Calu3 (cell line): ENCODE results near the gene LAMB4. TPM values are rescaled to one million over a fixed set of nuclear protein-coding genes. Genes with fewer than 3 reads are reported as not detected.

ENCODE experiments used
- BruUV-seq: library from RNA; stranded (reverse); fragments of 400-500 nt; replicated peaks from 2 replicates; lab custom pipeline; 2021; lab: Mats Ljungman, UMichigan
- CTCF ChIA-PET: fragments of 300-600 bp; sonication (Branson Sonifier 250); formaldehyde crosslinking; loops from one replicate; lab custom pipeline; 2022; ENCODE audit warnings: antibody characterized with exemption; lab: Charles Lee
- DNase-seq: peaks from one replicate; pipeline ENCODE4 v3.0.0; 2022
- H3K27ac Mint-ChIP-seq: one replicate; pipeline ENCODE4 v1.8.0; 2022; ENCODE audit warnings: mixed read lengths; ENCODE audit not compliant: unreplicated experiment
- H3K27me3 Mint-ChIP-seq: one replicate; pipeline ENCODE4 v1.8.0; 2022; ENCODE audit warnings: mixed read lengths; ENCODE audit not compliant: unreplicated experiment
- H3K36me3 Mint-ChIP-seq: one replicate; pipeline ENCODE4 v1.8.0; 2022; ENCODE audit warnings: mild to moderate bottlenecking, moderate library complexity, mixed read lengths; ENCODE audit not compliant: insufficient read depth, unreplicated experiment
- H3K4me1 Mint-ChIP-seq: one replicate; pipeline ENCODE4 v1.8.0; 2022; ENCODE audit warnings: mild to moderate bottlenecking, low read depth, mixed read lengths; ENCODE audit not compliant: unreplicated experiment
- H3K4me3 Mint-ChIP-seq: one replicate; pipeline ENCODE4 v1.8.0; 2022; ENCODE audit warnings: mild to moderate bottlenecking, low read depth, moderate library complexity, mixed read lengths; ENCODE audit not compliant: unreplicated experiment
- H3K9me3 Mint-ChIP-seq: one replicate; pipeline ENCODE4 v1.8.0; 2022; ENCODE audit warnings: low read depth, mixed read lengths; ENCODE audit not compliant: unreplicated experiment
- CTCF ChIP-seq: fragments of 200-600 bp; IDR thresholded peaks from one replicate; pipeline ENCODE4 v1.8.0; 2022; ENCODE audit warnings: antibody characterized with exemption; ENCODE audit not compliant: unreplicated experiment
- intact Hi-C: fragments of 100-400 bp; cut with micrococcal nuclease; formaldehyde crosslinking; loops from one replicate; pipeline ENCODE4 v1.10.0; 2022; ENCODE audit not compliant: unreplicated experiment
- total RNA-seq: library from RNA; stranded (reverse); gene quantifications from 2 replicates; pipeline ENCODE4 v1.2.3, GENCODE V29; 2022

LAMB4 gene
- total RNA-seq, 1 experiment from 2014 or later: not detected

DNA sequence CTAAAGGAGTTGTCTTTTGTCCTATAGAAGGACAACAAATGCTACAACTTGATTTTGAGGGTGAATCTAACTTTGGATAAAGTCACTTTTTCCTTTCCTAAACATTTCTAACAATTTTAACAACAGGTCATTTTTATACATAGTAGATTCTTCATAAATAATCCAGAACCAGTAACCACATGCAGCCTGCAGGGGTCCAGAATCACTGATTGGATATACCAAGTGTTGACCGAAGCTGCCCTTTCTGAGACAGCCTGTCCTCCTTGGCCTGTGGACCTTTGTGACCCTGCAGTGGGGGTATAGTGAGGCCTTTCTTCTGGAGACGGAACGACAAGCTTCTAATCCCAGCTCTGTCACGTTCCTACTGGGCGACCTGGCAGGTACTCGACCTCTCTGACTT, 34.8 kb upstream of the LAMB4 start:
- peaks cover 10% of the 10 kb centered on the region for H3K4me1 Mint-ChIP-seq
- H3K9me3 Mint-ChIP-seq: no peaks in the 10 kb centered on the region
- no peak overlapping the region for H3K4me3 Mint-ChIP-seq
- no peaks in the 10 kb centered on the region for H3K27me3 Mint-ChIP-seq
- H3K36me3 Mint-ChIP-seq: no peaks in the 10 kb centered on the region
- TF ChIP-seq CTCF: no peak
- CTCF ChIA-PET: no interaction called here
- DNase-seq: no peak
- BruUV-seq: no TSS peak
- H3K27ac Mint-ChIP-seq: no peak overlapping the region
- intact Hi-C loops: no loop called here

- CTCF ChIA-PET: no interaction called here
- no TSS peak for BruUV-seq
- H3K9me3 Mint-ChIP-seq: no peaks in the 10 kb centered on the region
- no peak overlapping the region for H3K4me3 Mint-ChIP-seq
- no peak for DNase-seq
- H3K36me3 Mint-ChIP-seq: no peaks in the 10 kb centered on the region
- H3K27ac Mint-ChIP-seq: no peak overlapping the region
- no peak for TF ChIP-seq CTCF
- H3K4me1 Mint-ChIP-seq: peaks cover 10% of the 10 kb centered on the region
- no peaks in the 10 kb centered on the region for H3K27me3 Mint-ChIP-seq
- intact Hi-C loops: no loop called here
These were observed 34.2 kb upstream of the LAMB4 start for GRCh38 chr7:108164342-108164741.

DNA sequence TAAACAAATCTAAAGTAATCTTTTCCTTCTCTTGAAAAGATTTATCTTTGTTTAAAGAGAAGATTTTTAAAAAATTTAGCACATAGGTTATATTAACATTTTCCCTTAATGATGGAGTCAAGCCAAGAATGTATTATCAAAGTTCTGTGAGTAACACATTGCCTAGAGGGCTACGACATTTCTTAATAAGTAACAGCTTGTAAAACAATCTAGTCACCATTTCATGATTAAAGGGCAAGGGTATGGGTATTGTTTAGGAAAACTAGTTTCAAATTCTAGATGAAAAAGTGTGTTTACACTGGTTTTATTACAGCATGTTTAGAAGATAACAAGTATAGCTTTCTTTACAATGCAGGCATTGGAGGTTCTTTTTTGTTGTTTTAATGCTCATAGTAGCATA, 28.6 kb upstream of the LAMB4 start:
- no peak for TF ChIP-seq CTCF
- no peaks in the 10 kb centered on the region for H3K4me1 Mint-ChIP-seq
- no TSS peak for BruUV-seq
- H3K4me3 Mint-ChIP-seq: no peak overlapping the region
- no peak for DNase-seq
- intact Hi-C loops: no loop called here
- H3K27me3 Mint-ChIP-seq: no peaks in the 10 kb centered on the region
- no peaks in the 10 kb centered on the region for H3K9me3 Mint-ChIP-seq
- CTCF ChIA-PET: interaction anchor here (0.9 kb wide), 1 partner anchor 13 kb away, joined by 5 read pairs; no protein-coding TSS in a partner anchor
- no peaks in the 10 kb centered on the region for H3K36me3 Mint-ChIP-seq
- H3K27ac Mint-ChIP-seq: no peak overlapping the region

DNA sequence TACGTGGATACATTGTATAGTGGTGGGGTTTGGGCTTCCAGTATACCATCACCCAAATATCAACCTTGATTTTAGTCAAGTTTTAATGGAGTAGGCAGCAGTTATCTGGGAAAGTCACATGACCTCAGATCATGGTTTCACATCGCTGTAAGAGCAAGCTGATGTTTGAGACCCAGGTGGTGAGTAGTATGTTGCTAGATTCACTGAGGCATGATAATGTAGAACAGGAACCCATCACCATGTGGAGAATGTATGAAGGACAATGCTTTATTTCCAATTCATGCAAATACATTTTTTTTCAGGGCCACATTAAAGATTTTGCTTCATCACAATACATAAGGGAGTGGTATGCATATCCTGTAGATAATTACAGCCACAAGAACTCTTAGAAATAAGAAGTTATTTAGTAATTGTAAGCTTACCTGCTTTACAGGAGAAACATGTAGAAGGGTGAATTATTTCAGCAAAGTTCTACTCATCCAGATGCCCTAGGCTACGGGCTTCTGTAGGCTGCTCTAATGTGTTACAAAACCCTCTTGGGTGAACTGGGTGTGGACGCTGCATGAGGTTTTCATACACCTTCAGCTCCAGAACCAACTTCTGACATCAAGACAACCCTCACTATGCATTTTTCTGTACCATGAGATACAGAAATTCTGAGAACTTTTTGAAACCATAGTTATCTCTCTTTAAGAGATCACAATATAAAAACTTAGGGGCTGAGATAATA, 27.6 kb upstream of the LAMB4 start:
- intact Hi-C loops: no loop called here
- no peak for TF ChIP-seq CTCF
- Mint-ChIP-seq H3K27ac (no peak overlapping the region), H3K4me1 (no peaks in the 10 kb centered on the region), H3K36me3 (no peaks in the 10 kb centered on the region), H3K27me3 (no peaks in the 10 kb centered on the region), H3K4me3 (no peak overlapping the region), H3K9me3 (no peaks in the 10 kb centered on the region)
- CTCF ChIA-PET: interaction anchor here (0.6 to 0.9 kb wide), 2 partner anchors 12 to 889 kb away, joined by 3 to 5 read pairs; no protein-coding TSS in a partner anchor
- DNase-seq: no peak
- no TSS peak for BruUV-seq
